ENCODE measurements around the gene SPDYE9.
"Not testable (repeated sequence)": the region's sequence is repeated elsewhere in the genome, so short reads cannot be mapped to it uniquely, and the experiment has no call there.

GRCh38 chr7:73029666-73030065 lies 56.2 kb downstream of the SPDYE9 start, which contains the start of gene SPDYE8:
- not testable (repeated sequence) for TF ChIP-seq CTCF (IDR thresholded peaks at IDR 0.05; ENCODE audit: borderline replicate concordance, extremely low read depth, low read length, poor library complexity, severe bottlenecking); EZH2 (IDR thresholded peaks at IDR 0.05; ENCODE audit: borderline replicate concordance, low read depth, low read length, severe bottlenecking)
